ENCODE measurements around the gene PRDM16.

Gene PRDM16

DNA sequence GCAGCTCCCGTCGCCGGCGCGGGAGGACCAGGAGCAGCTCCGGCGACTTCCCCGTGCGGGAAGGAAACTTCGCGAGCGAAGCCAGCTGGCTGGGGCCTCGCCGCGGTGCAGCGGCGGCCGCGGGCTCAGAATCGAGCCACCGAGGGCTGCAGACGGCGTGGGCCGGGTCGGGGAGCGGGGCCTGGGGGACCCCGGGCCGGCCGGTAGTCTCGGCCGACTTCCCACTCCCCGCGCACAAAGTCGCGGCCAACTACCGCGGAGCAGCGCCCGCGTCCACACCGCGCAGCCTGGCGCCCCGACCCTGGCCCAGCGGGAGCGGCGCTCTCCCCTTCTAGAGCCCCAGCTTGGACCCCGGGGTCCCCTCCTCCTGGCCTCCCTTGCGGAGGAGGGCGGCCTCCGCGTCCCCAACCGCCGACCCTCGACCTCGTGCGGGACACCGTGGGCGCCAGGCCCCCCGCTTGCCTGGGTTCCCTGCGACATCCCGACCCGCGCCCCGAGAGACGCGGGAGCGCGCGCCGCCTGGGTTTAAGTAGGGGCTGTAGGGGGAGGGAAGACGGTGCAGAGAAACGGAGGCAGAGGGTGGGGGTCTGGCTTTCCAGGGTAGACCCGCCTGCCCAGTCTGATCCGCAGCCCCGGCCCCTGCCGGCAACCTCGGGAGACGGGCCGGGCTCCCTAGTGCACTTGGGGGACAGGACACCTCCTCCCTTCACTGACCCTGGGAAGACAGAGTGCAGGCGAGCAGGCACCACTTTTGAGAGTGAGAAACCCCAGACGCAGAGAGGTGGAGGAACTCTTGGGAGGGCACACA is 4.7 kb downstream of the PRDM16 start:
- Mint-ChIP-seq H3K9me3 (no peaks in the 10 kb centered on the region), H3K4me1 (ENCODE audit: low read depth) (no peaks in the 10 kb centered on the region), H3K27me3 (peaks cover 79% of the 10 kb centered on the region), H3K4me3 (no peak overlapping the region), H3K27ac (no peak overlapping the region), H3K36me3 (ENCODE audit: low read depth) (no peaks in the 10 kb centered on the region)
- intact Hi-C loops (cut with micrococcal nuclease), result no loop called here

DNA sequence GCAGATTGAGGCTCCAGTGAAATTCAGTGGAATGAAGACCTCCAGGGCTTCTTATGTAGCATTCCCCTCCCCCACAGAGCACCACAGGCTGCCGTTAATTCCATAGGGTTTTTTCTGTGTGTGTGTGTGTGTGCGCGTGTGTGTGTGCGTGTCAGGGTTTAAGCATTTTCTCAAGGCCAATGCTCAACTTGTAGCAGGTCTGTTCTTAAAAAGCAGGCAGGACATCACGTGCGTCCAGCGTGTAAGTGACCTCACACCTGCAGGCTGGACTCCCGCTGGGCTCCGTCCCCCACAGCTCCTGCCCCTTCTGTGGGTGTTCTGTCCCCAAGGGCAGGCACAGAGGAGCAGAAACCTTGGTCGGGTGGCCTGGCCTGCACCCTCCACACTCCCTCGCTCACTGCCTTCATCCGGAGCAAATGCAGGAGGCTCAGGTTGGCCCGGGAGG is 5.3 kb downstream of the PRDM16 start:
- Mint-ChIP-seq H3K27me3 (peaks cover 82% of the 10 kb centered on the region), H3K36me3 (ENCODE audit: low read depth) (no peaks in the 10 kb centered on the region), H3K4me3 (no peak overlapping the region), H3K9me3 (no peaks in the 10 kb centered on the region), H3K27ac (no peak overlapping the region), H3K4me1 (ENCODE audit: low read depth) (no peaks in the 10 kb centered on the region)
- intact Hi-C loops (cut with micrococcal nuclease), result no loop called here

DNA sequence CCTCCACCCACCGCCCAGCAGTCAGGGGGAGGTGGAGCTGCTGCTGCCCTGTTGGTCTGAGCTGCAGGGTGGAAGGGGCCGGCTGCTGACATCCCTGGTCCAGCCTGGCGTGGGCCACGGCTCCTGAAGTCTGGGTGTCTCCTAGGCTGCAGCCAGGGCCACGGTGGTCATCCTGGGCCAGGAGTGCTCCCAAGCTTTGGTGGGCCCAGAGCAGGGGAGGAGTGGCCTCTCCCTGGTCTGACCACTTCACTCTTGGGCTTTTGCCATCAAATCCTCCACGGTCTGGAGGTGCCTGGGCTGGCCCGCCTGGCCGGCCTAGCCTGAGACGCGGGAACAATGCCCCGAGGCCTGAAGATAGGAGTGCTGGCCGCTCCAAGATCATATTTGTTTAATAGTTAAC is 5.8 kb downstream of the PRDM16 start:
- intact Hi-C loops (cut with micrococcal nuclease), result no loop called here
- peaks cover 85% of the 10 kb centered on the region for H3K27me3 Mint-ChIP-seq
- H3K9me3 Mint-ChIP-seq, result no peaks in the 10 kb centered on the region
- H3K36me3 Mint-ChIP-seq (ENCODE audit: low read depth), result no peaks in the 10 kb centered on the region
- H3K4me3 Mint-ChIP-seq, result no peak overlapping the region
- no peaks in the 10 kb centered on the region for H3K4me1 Mint-ChIP-seq (ENCODE audit: low read depth)
- no peak overlapping the region for H3K27ac Mint-ChIP-seq

DNA sequence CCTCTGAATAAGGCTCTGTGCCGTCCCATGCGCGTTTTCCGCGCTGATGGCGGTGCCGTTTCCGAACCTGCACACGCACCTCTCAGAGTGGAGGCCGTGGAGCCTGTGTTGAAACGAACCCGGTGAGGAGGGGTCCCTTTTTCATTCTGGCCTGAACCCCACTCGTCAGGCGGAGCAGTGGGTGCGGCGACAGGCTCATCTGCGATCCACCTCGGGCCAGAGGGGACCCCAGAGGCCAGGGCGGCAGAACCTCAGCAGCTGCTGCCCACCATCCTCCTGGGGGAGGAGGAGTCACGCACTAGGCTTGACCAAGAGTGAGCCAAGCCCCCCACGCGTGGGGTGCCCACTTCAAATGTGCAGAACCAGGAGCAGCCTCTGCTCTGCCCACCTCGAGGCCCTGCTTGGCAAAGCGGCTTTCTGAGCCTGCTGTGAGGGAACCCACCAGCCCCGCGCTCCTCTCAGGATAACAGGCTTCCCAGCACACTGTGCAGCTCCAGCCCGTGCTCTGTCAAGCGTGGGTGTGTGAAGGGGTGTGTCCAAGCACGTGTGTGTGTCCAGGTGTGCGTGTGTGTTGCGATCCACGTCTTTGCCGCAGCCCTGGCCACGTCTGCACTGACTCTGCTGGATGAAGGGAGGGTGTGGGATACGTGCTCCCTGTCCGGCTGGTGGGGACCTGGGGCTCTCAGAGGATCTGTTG is 6.8 kb downstream of the PRDM16 start:
- Mint-ChIP-seq H3K4me1 (ENCODE audit: low read depth) (no peaks in the 10 kb centered on the region), H3K27ac (no peak overlapping the region), H3K4me3 (no peak overlapping the region), H3K9me3 (no peaks in the 10 kb centered on the region), H3K27me3 (peaks cover 91% of the 10 kb centered on the region), H3K36me3 (ENCODE audit: low read depth) (no peaks in the 10 kb centered on the region)
- intact Hi-C loops (cut with micrococcal nuclease), result no loop called here

DNA sequence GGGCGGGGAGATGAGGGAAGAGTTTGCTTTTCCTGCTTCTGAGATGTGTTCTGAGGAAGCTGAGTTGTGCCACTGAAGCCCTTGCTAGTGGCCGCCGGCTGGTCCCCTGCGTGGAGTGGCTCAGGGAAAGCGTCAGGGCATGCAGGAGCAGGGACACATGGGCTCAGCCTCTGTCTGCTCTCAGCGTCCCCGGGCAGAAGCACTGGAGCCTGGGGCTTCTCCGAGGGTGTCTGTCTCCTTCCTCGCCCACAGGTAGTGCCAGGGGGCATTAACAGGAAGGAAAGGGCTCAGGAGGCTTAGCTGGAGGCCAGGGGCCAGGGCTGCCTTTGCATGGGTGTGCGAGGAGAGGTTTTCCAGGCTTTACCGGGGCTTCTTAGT is 7.3 kb downstream of the PRDM16 start:
- Mint-ChIP-seq H3K36me3 (ENCODE audit: low read depth) (no peaks in the 10 kb centered on the region), H3K4me3 (no peak overlapping the region), H3K4me1 (ENCODE audit: low read depth) (no peaks in the 10 kb centered on the region), H3K27me3 (peaks cover 86% of the 10 kb centered on the region), H3K27ac (no peak overlapping the region), H3K9me3 (no peaks in the 10 kb centered on the region)
- intact Hi-C loops (cut with micrococcal nuclease), result no loop called here

DNA sequence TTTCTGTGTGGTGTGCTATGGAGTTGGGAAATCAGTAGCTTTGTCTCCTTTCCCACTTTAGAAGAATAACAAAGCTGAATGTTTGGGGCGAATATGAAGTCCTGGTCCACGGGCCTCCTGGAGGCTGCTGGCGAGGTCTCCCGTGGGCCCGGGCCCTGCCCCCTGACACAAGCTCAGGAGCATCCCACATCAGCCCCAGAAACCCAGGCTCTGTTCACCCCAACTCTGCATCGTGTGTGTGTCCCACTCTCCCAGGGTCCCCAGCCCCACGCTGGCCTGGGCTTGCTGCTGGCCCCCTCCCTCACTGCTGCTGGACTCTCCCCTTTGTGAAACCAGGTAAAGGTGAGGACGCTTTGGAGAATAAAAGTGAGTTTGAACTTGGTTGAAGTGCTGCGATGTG is 8.1 kb downstream of the PRDM16 start:
- Mint-ChIP-seq H3K36me3 (ENCODE audit: low read depth) (no peaks in the 10 kb centered on the region), H3K4me3 (no peak overlapping the region), H3K27ac (no peak overlapping the region), H3K27me3 (peaks cover 82% of the 10 kb centered on the region), H3K9me3 (no peaks in the 10 kb centered on the region), H3K4me1 (ENCODE audit: low read depth) (no peaks in the 10 kb centered on the region)
- intact Hi-C loops (cut with micrococcal nuclease), result no loop called here

DNA sequence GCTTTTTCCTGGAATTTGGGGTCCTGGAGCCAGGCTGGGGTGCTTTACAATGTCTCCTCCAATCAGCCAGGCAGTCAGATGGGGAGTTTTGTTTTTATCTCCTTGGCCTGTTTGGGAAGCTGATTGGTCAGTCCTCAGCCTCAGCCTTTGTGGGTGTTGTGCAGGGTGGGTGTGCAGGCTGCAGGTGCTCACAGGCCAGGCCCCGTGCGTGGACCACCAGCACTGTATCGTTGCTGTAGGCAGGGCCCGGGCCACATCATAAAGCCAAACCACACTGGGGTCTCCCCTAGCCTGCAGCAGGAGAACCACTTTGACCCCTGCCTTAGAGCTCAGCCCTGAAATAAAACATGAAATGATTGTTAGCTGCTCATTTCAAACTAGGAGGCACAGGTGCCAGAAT is 8.6 kb downstream of the PRDM16 start:
- H3K27ac Mint-ChIP-seq, result no peak overlapping the region
- intact Hi-C loops (cut with micrococcal nuclease), result no loop called here
- no peaks in the 10 kb centered on the region for H3K4me1 Mint-ChIP-seq (ENCODE audit: low read depth)
- H3K36me3 Mint-ChIP-seq (ENCODE audit: low read depth), result no peaks in the 10 kb centered on the region
- H3K9me3 Mint-ChIP-seq, result no peaks in the 10 kb centered on the region
- H3K27me3 Mint-ChIP-seq, result peaks cover 77% of the 10 kb centered on the region
- no peak overlapping the region for H3K4me3 Mint-ChIP-seq

DNA sequence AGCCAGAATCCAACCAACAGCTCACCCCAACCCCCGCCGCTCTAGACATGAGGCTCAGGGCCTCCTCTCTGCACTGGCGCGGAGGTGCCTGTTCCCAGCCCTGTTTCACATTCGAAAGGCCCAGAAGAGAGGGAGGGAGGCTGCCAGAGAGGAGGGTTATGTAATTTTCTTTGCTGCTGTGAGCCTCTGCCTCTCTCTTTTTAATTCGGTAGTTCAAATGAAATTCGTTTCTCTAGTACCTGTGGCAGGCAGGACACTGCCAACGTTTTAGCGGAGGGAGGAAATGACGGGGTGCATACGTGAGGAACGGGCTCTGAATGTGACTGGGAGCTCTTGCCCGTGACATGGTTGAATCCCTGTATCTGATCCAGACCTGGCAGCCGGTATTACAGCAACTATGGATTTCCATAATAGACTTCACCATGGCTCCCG is 9.4 kb downstream of the PRDM16 start:
- H3K4me1 Mint-ChIP-seq (ENCODE audit: low read depth), result no peaks in the 10 kb centered on the region
- no peak overlapping the region for H3K27ac Mint-ChIP-seq
- intact Hi-C loops (cut with micrococcal nuclease), result no loop called here
- H3K4me3 Mint-ChIP-seq, result no peak overlapping the region
- H3K36me3 Mint-ChIP-seq (ENCODE audit: low read depth), result no peaks in the 10 kb centered on the region
- H3K9me3 Mint-ChIP-seq, result no peaks in the 10 kb centered on the region
- H3K27me3 Mint-ChIP-seq, result peaks cover 70% of the 10 kb centered on the region

DNA sequence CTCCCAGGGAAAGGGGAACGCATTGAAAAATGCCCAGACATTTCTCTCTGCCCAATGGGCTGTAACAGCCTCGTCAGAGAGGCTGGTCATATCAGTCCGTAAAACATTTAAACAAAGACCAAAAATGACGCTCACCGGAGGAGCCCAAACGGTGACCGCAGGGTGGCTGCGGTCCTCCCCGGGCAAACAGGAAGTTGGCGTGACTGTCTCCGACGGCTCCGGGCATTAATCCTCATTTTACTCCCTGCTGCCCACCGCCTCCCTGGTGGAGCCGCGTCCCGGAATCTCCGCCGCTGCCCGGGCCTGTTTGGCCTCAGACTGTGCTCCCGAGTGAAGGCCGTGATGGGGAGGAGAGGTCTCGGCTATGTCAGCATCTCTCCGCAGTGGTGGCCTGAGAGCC is 9.9 kb downstream of the PRDM16 start:
- H3K9me3 Mint-ChIP-seq, result no peaks in the 10 kb centered on the region
- H3K36me3 Mint-ChIP-seq (ENCODE audit: low read depth), result no peaks in the 10 kb centered on the region
- H3K4me1 Mint-ChIP-seq (ENCODE audit: low read depth), result no peaks in the 10 kb centered on the region
- intact Hi-C loops (cut with micrococcal nuclease), result no loop called here
- no peak overlapping the region for H3K27ac Mint-ChIP-seq
- no peak overlapping the region for H3K4me3 Mint-ChIP-seq
- H3K27me3 Mint-ChIP-seq, result peaks cover 67% of the 10 kb centered on the region

DNA sequence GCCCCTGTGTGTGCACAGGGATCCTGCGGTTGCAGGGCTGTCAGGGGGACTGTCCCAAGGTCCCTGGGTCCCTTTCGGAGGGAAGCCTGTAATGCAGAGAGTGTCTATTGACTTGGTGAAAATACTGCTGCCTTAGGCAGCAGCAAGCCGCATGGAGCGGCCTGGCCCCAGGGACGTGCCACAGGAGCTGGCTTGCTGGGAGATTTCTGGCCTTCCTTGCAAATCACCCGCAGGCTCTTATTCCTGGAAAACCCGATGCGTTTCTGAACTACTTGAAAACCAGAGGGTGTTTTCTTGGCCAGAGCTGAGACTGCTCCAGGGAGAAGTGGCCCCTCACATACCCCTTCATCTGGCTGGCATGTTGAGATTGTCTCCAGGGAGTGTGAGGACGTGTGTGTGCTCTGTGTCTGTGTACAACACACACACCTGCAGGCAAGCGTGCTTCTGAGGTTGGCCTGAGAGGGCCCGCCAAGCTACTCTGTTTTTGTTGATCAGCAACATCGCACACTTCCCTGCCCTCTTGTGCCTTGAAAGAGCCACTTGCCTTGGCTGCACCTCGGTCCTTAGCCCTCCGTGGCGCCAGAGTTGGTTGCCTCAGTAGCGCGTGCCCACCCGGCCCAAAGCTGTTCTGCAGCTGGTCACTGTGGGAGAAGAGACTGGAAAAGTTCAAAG is 10.5 kb downstream of the PRDM16 start:
- intact Hi-C loops (cut with micrococcal nuclease), result no loop called here
- Mint-ChIP-seq H3K36me3 (ENCODE audit: low read depth) (no peaks in the 10 kb centered on the region), H3K27ac (no peak overlapping the region), H3K27me3 (peaks cover 60% of the 10 kb centered on the region), H3K9me3 (no peaks in the 10 kb centered on the region), H3K4me1 (ENCODE audit: low read depth) (no peaks in the 10 kb centered on the region), H3K4me3 (no peak overlapping the region)

DNA sequence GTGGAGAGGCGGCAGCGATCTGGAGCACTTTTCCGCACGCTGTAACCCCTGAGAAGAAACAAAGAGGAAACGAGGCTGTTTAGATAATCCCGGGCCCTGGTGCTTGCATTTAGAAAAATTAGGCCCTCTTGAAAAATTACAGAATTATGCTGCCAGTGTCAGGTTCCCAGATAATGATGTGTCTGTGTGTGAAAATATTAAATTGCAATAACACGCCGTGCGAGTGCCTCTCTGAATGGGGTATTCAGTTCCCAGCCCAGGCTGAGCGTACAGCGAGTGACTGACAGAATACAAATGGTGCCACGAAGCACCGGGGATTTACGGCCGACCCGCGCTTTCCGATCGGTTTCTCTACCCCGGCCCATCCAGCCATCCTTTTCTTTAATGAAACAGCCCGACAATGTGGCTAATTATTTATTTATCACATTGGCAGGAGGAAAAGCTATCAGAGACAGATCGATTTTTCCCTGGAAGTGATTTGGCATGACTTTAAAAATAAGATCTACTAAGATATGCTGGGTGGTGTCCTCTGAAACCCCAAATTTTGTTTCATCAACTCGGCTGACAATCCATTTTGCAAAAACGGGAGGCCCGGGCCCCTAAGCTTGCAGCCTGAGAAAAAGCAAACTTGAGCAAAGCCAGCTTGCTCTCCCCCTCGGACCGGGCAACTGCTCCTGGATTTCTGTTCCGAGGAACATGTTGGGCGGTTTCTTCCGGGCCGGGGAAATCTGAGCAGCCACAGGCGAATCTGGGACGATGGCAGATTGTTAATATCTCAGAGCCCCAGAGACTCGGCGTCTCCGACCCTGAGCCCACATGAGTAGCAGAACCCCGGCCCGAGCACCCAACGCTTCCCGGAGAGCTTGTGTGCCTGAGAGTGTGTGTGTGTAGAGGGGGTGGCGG is 11.3 kb downstream of the PRDM16 start:
- H3K36me3 Mint-ChIP-seq (ENCODE audit: low read depth), result no peaks in the 10 kb centered on the region
- intact Hi-C loops (cut with micrococcal nuclease), result no loop called here
- H3K27ac Mint-ChIP-seq, result no peak overlapping the region
- no peak overlapping the region for H3K4me3 Mint-ChIP-seq
- peaks cover 54% of the 10 kb centered on the region for H3K27me3 Mint-ChIP-seq
- H3K4me1 Mint-ChIP-seq (ENCODE audit: low read depth), result no peaks in the 10 kb centered on the region
- no peaks in the 10 kb centered on the region for H3K9me3 Mint-ChIP-seq

DNA sequence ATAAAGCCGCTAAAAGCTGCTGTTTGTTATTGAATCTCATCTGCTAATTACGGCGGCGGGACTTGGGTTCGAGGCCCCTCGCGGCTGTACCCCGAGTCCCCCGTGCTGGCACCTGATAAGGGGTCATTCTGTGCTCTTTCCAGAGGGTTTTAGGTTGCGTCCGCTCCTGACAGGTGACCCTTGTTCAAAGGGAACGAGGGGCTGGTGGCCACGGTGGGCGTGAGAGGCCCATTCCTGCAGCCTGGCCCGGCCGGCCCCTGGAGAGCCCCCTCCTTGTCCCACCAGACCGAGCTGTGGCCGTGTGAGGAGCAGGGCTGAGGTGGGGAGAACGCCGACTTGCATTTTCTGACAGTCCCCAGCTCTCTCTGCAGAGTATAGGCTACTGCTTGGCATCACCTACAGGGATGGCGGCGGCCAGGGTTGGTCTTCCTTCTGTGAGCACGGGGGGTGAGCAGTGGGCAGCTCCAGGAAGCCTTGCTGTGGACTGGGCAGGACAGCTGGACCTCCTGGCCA is 12.2 kb downstream of the PRDM16 start:
- Mint-ChIP-seq H3K4me1 (ENCODE audit: low read depth) (no peaks in the 10 kb centered on the region), H3K9me3 (no peaks in the 10 kb centered on the region), H3K27me3 (peaks cover 47% of the 10 kb centered on the region), H3K4me3 (no peak overlapping the region), H3K36me3 (ENCODE audit: low read depth) (no peaks in the 10 kb centered on the region), H3K27ac (no peak overlapping the region)
- intact Hi-C loops (cut with micrococcal nuclease), result no loop called here

DNA sequence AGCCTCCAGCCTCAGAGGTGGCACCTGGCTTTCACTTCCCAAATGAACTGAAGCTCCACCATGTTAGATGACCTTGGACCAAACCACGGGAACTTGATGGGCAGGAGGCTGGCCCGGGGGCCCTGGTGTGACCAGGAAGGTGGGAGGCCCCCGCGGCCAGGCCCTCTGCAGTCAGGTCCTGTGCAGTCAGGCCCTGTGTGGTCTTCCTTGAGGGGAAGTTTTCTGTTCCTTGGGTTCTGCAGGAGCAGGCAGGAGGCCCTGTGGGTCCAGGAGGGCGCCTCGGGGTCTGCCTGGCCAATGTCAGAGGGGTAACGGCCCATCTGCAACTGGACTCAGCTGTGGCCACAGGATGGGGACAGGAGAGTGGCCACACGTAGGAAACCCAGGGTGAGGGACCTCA is 13.0 kb downstream of the PRDM16 start:
- Mint-ChIP-seq H3K36me3 (ENCODE audit: low read depth) (no peaks in the 10 kb centered on the region), H3K4me1 (ENCODE audit: low read depth) (no peaks in the 10 kb centered on the region), H3K9me3 (no peaks in the 10 kb centered on the region), H3K4me3 (no peak overlapping the region), H3K27ac (no peak overlapping the region), H3K27me3 (peaks cover 42% of the 10 kb centered on the region)
- intact Hi-C loops (cut with micrococcal nuclease), result no loop called here

All from dendritic cell treated with granulocyte-macrophage colony-stimulating factor and Interleukin-4, amounts not matched to agents 40 ng/mL and 50 ng/mL, for 4 days (primary cell).